ENCODE data around the gene KLHL26. TPM values are rescaled to one million over a fixed set of nuclear protein-coding genes. Genes with fewer than 3 reads are reported as not detected.

KLHL26 gene
- polyA plus RNA-seq, 1 donor from 2014 or later: 4.7 TPM

GRCh38 chr19:18697680-18698079 lies 60.9 kb downstream of the KLHL26 start:
- Histone ChIP-seq H3K4me3 (ENCODE audit: low read length) (no peak overlapping the region), H3F3A (ENCODE audit: insufficient read depth, low read length, poor library complexity, severe bottlenecking) (no peaks in the 10 kb centered on the region), H3K9ac (ENCODE audit: low read length) (no peak overlapping the region), H3K4me2 (ENCODE audit: low read length) (no peak overlapping the region), H3K79me2 (replicated peaks; ENCODE audit: insufficient read depth, low read length) (no peaks in the 10 kb centered on the region), H4K20me1 (ENCODE audit: insufficient read depth) (no peaks in the 10 kb centered on the region), H3K36me3 (ENCODE audit: insufficient read depth, low read length) (no peaks in the 10 kb centered on the region), H3K27ac (ENCODE audit: low read length) (no peak overlapping the region), H2AFZ (ENCODE audit: low read depth, low read length) (no peak overlapping the region), H3K9me3 (ENCODE audit: low read length) (no peaks in the 10 kb centered on the region), H3K9me2 (ENCODE audit: insufficient read depth, low read length) (no peaks in the 10 kb centered on the region), H3K27me3 (ENCODE audit: insufficient read depth, low read depth, low read length) (no peaks in the 10 kb centered on the region)
- TF ChIP-seq RAD21 (conservative IDR thresholded peaks at IDR 0.05) (no peak), EZH2 (IDR thresholded peaks at IDR 0.05; ENCODE audit: borderline replicate concordance, insufficient read depth, low read length, poor library complexity, severe bottlenecking) (no peak), POLR2AphosphoS5 (IDR thresholded peaks at IDR 0.05) (no peak), REST (IDR thresholded peaks at IDR 0.05; ENCODE audit: borderline replicate concordance) (no peak), CTCF (IDR thresholded peaks at IDR 0.05; ENCODE audit: poor library complexity, severe bottlenecking) (no peak), EP300 (conservative IDR thresholded peaks at IDR 0.05; ENCODE audit: poor library complexity, severe bottlenecking) (no peak), TAF1 (IDR thresholded peaks at IDR 0.05; ENCODE audit: low read depth) (no peak), MXI1 (conservative IDR thresholded peaks at IDR 0.05; ENCODE audit: poor library complexity, severe bottlenecking) (no peak), SMC3 (conservative IDR thresholded peaks at IDR 0.05; ENCODE audit: poor library complexity) (no peak)

- Histone ChIP-seq H2AFZ (ENCODE audit: low read depth, low read length) (no peak overlapping the region), H3K9me3 (ENCODE audit: low read length) (no peaks in the 10 kb centered on the region), H3K36me3 (ENCODE audit: insufficient read depth, low read length) (no peaks in the 10 kb centered on the region), H3K9ac (ENCODE audit: low read length) (no peak overlapping the region), H3K4me3 (ENCODE audit: low read length) (no peak overlapping the region), H4K20me1 (ENCODE audit: insufficient read depth) (no peaks in the 10 kb centered on the region), H3K4me2 (ENCODE audit: low read length) (no peak overlapping the region), H3K79me2 (replicated peaks; ENCODE audit: insufficient read depth, low read length) (no peaks in the 10 kb centered on the region), H3K27ac (ENCODE audit: low read length) (no peak overlapping the region), H3K9me2 (ENCODE audit: insufficient read depth, low read length) (no peaks in the 10 kb centered on the region), H3F3A (ENCODE audit: insufficient read depth, low read length, poor library complexity, severe bottlenecking) (no peaks in the 10 kb centered on the region), H3K27me3 (ENCODE audit: insufficient read depth, low read depth, low read length) (no peaks in the 10 kb centered on the region)
- no peak for TF ChIP-seq RAD21 (conservative IDR thresholded peaks at IDR 0.05)
- no peak for TF ChIP-seq CTCF (IDR thresholded peaks at IDR 0.05; ENCODE audit: poor library complexity, severe bottlenecking)
- TF ChIP-seq EZH2 (IDR thresholded peaks at IDR 0.05; ENCODE audit: borderline replicate concordance, insufficient read depth, low read length, poor library complexity, severe bottlenecking): no peak
- no peak for TF ChIP-seq REST (IDR thresholded peaks at IDR 0.05; ENCODE audit: borderline replicate concordance)
- no peak for TF ChIP-seq TAF1 (IDR thresholded peaks at IDR 0.05; ENCODE audit: low read depth)
- TF ChIP-seq POLR2AphosphoS5 (IDR thresholded peaks at IDR 0.05): no peak
- TF ChIP-seq EP300 (conservative IDR thresholded peaks at IDR 0.05; ENCODE audit: poor library complexity, severe bottlenecking): no peak
- no peak for TF ChIP-seq SMC3 (conservative IDR thresholded peaks at IDR 0.05; ENCODE audit: poor library complexity)
- no peak for TF ChIP-seq MXI1 (conservative IDR thresholded peaks at IDR 0.05; ENCODE audit: poor library complexity, severe bottlenecking)
Observed at GRCh38 chr19:18698321-18699167, 61.7 kb downstream of the KLHL26 start.

Data from neural cell (in vitro differentiated cells).